Fibroblast of lung (primary cell): Measurements from ENCODE around the gene TIGD2. TPM values are rescaled to one million over a fixed set of nuclear protein-coding genes. Genes with fewer than 3 reads are reported as not detected.
A peak's percentile ranks its signal among the peaks of the same experiment; 100 is the strongest.

Experiments used
- DNase-seq, 2 donors: peaks; one replicate each; pipeline versions ENCODE4 v3.0.0 to v3.0.0-alpha.2; 2010; ENCODE audit warnings: low read depth in 2 of 2
- H2AFZ ChIP-seq: 2 replicates; pipeline ENCODE4 v1.5.1; 2012; ENCODE audit warnings: low read length, control low read depth, inconsistent platforms
- H3K27ac ChIP-seq: 2 replicates; pipeline ENCODE4 v1.5.1; 2011; ENCODE audit warnings: low read length, control low read depth; ENCODE audit not compliant: insufficient read depth
- H3K27me3 ChIP-seq: 2 replicates; pipeline ENCODE4 v1.5.1; 2011; ENCODE audit warnings: mild to moderate bottlenecking, low read length; ENCODE audit not compliant: control insufficient read depth, insufficient read depth
- H3K36me3 ChIP-seq: 2 replicates; pipeline ENCODE4 v1.5.1; 2011; ENCODE audit warnings: low read length; ENCODE audit not compliant: control insufficient read depth, insufficient read depth
- H3K4me1 ChIP-seq: 2 replicates; pipeline ENCODE4 v1.5.1; 2011; ENCODE audit warnings: low read length; ENCODE audit not compliant: control insufficient read depth, insufficient read depth; ENCODE audit errors: extremely low read depth
- H3K4me2 ChIP-seq: 2 replicates; pipeline ENCODE4 v1.5.1; 2011; ENCODE audit warnings: low read length, control low read depth; ENCODE audit not compliant: insufficient read depth; ENCODE audit errors: extremely low read depth
- H3K4me3 ChIP-seq, 4 experiments: fragments of 200-600 bp in 1 of 4; sonication (generic) in 1 of 4; replicated peaks in 1 of 4; 2 replicates each; pipeline ENCODE4 v1.5.1; 2011 to 2016; ENCODE audit warnings: low read length in 4 of 4, low read depth in 3 of 4, mild to moderate bottlenecking in 3 of 4, control low read depth in 2 of 4, inconsistent platforms in 1 of 4, mixed read lengths in 1 of 4; ENCODE audit not compliant: insufficient read depth in 1 of 4; ENCODE audit errors: control extremely low read depth in 1 of 4
- H3K79me2 ChIP-seq: 2 replicates; pipeline ENCODE4 v1.5.1; 2012; ENCODE audit warnings: mild to moderate bottlenecking, low read length, inconsistent platforms; ENCODE audit not compliant: control insufficient read depth, insufficient read depth
- H3K9ac ChIP-seq: 2 replicates; pipeline ENCODE4 v1.5.1; 2011; ENCODE audit warnings: mild to moderate bottlenecking, low read length, control low read depth; ENCODE audit not compliant: insufficient read depth
- H3K9me3 ChIP-seq: 2 replicates; pipeline ENCODE4 v1.5.1; 2012; ENCODE audit warnings: low read depth, low read length; ENCODE audit not compliant: control insufficient read depth, insufficient read depth
- H4K20me1 ChIP-seq: 2 replicates; pipeline ENCODE4 v1.5.1; 2011; ENCODE audit warnings: low read length; ENCODE audit not compliant: control insufficient read depth, insufficient read depth; ENCODE audit errors: extremely low read depth
- CTCF ChIP-seq, 2 donors: IDR thresholded peaks in 1 of 2; conservative IDR thresholded peaks in 1 of 2; 1 replicate in 1 of 2; 2 replicates in 1 of 2; pipeline ENCODE4 v1.5.1; 2011 to 2012; ENCODE audit warnings: low read length in 2 of 2, control low read depth in 1 of 2, inconsistent platforms in 1 of 2, low read depth in 1 of 2, mild to moderate bottlenecking in 1 of 2
- EZH2 ChIP-seq: IDR thresholded peaks from 2 replicates; pipeline ENCODE4 v1.5.1; 2012; ENCODE audit warnings: low read length, control low read depth, mild to moderate bottlenecking; ENCODE audit errors: missing control alignments
- polyA plus RNA-seq, 2 donors: library from polyadenylated mRNA; depleted of rRNA in 1 of 2; stranded (reverse) in 1 of 2; unstranded in 1 of 2; fragments of >200 nt; gene quantifications; 2 replicates each; pipeline ENCODE4 v1.2.1, GENCODE V29; 2011 to 2012; ENCODE audit warnings: missing spikeins in 1 of 2
- total RNA-seq: library from RNA; depleted of rRNA; stranded (reverse); fragments of >200 nt; gene quantifications from 2 replicates; pipeline ENCODE4 v1.2.1, GENCODE V29; 2014

The TIGD2 gene
- total and polyA plus RNA-seq, 2 donors (not counting 1 experiment from before 2014, with no cell fraction given) = 6.1 to 11.7 TPM

GRCh38 chr4:89109841-89110540 is 1.3 kb upstream of the TIGD2 start:
- H3K27me3 ChIP-seq = peaks cover 22% of the 10 kb centered on the region
- peaks cover 2% of the 10 kb centered on the region for H3K4me1 ChIP-seq
- H3K79me2 ChIP-seq = no peaks in the 10 kb centered on the region
- DNase-seq = peak in 1 of 2 donors; percentile 12
- H2AFZ ChIP-seq = no peak overlapping the region
- H3K4me3 ChIP-seq = peak overlapping the region in 2 of 4 experiments; percentile 57 to 89
- no peaks in the 10 kb centered on the region for H3K36me3 ChIP-seq
- H4K20me1 ChIP-seq = no peaks in the 10 kb centered on the region
- no peak overlapping the region for H3K9ac ChIP-seq
- no peak overlapping the region for H3K4me2 ChIP-seq
- H3K9me3 ChIP-seq = no peaks in the 10 kb centered on the region
- TF ChIP-seq CTCF (conservative IDR thresholded peaks at IDR 0.05 in 1 of 2, IDR thresholded peaks at IDR 0.05 in 1 of 2; ENCODE audit: low read depth in 1 of 2, low read length in 2 of 2) = no peak
- no peak for TF ChIP-seq EZH2
- no peak overlapping the region for H3K27ac ChIP-seq

DNA sequence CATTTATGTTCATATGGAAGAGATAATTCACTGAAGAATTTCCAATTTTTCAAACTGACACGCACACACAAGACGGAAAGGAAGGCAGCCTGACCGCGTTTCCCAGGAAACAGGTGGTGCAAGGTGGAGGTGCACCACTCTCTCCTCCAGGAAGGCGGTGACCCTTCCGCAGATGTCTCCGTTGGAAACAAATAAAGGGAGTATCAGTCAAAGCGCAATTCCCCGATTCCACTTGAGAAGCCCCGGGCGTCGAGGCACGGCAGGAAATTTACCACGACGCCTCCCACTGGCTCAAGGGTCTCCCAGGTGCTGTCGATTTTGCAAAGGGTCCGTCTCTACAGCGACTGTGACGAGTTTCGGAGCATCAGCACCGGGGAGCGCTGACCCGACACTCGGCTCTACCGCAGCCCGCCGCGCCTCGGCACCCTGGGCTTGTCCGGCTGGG is 770 bp upstream of the TIGD2 start:
- Histone ChIP-seq H3K9me3 (no peaks in the 10 kb centered on the region), H3K9ac (no peak overlapping the region), H3K27ac (no peak overlapping the region), H3K4me1 (peaks cover 2% of the 10 kb centered on the region), H2AFZ (peak overlapping the region; percentile 7), H3K36me3 (no peaks in the 10 kb centered on the region), H3K4me2 (peak overlapping the region; percentile 68), H3K4me3 (peak overlapping the region; percentile 36 to 89 (median 61)), H3K27me3 (peaks cover 20% of the 10 kb centered on the region), H4K20me1 (no peaks in the 10 kb centered on the region), H3K79me2 (no peaks in the 10 kb centered on the region)
- DNase-seq = no peak
- TF ChIP-seq CTCF (conservative IDR thresholded peaks at IDR 0.05 in 1 of 2, IDR thresholded peaks at IDR 0.05 in 1 of 2; ENCODE audit: low read depth in 1 of 2, low read length in 2 of 2) (no peak), EZH2 (peak; percentile 67)

- DNase-seq = peak; percentile 88 to 97
- peak overlapping the region; percentile 98 for H3K4me2 ChIP-seq
- peak overlapping the region; percentile 80 for H3K27ac ChIP-seq
- H3K4me3 ChIP-seq = peak overlapping the region; percentile 66 to 90 (median 83)
- H3K9me3 ChIP-seq = no peaks in the 10 kb centered on the region
- H3K27me3 ChIP-seq = peaks cover 18% of the 10 kb centered on the region
- H3K36me3 ChIP-seq = no peaks in the 10 kb centered on the region
- H3K79me2 ChIP-seq = no peaks in the 10 kb centered on the region
- peak overlapping the region; percentile 68 for H3K9ac ChIP-seq
- H2AFZ ChIP-seq = peak overlapping the region; percentile 75
- H3K4me1 ChIP-seq = peaks cover 2% of the 10 kb centered on the region
- no peaks in the 10 kb centered on the region for H4K20me1 ChIP-seq
- TF ChIP-seq EZH2 (no peak), CTCF (conservative IDR thresholded peaks at IDR 0.05 in 1 of 2, IDR thresholded peaks at IDR 0.05 in 1 of 2; ENCODE audit: low read depth in 1 of 2, low read length in 2 of 2) (no peak)
Measured at GRCh38 chr4:89111833-89112563, 665 bp downstream of the TIGD2 start.
